Measurements from ENCODE around the gene TGFBR2.

TGFBR2 gene

GRCh38 chr3:30576946-30577345 lies 29.5 kb upstream of the TGFBR2 start:
- no peak overlapping the region for H3K9ac ChIP-seq
- H3K4me2 ChIP-seq: no peak overlapping the region

GRCh38 chr3:30577788-30578187 lies 28.6 kb upstream of the TGFBR2 start:
- Histone ChIP-seq H4K20me1 (ENCODE audit: insufficient read depth) (no peaks in the 10 kb centered on the region), H3K27ac (no peak overlapping the region), H3K79me2 (ENCODE audit: insufficient read depth, low read depth) (no peaks in the 10 kb centered on the region), H3K27me3 (ENCODE audit: insufficient read depth, low read depth) (no peaks in the 10 kb centered on the region), H3K4me2 (no peak overlapping the region), H3K9ac (no peak overlapping the region), H2AFZ (ENCODE audit: low read depth) (no peak overlapping the region), H3K4me3 (IDR thresholded peaks at IDR 0.05; ENCODE audit: insufficient read depth, low read depth, low read length) (no peak overlapping the region), H3K4me1 (ENCODE audit: low read depth, poor library complexity, severe bottlenecking) (no peaks in the 10 kb centered on the region), H3K36me3 (ENCODE audit: insufficient read depth) (no peaks in the 10 kb centered on the region)
- no peak for TF ChIP-seq CTCF (conservative IDR thresholded peaks at IDR 0.05; ENCODE audit: low read depth, low read length)

More at GRCh38 chr3:30576946-30577345, 29.5 kb upstream of the TGFBR2 start:
- Histone ChIP-seq H2AFZ (ENCODE audit: low read depth) (no peak overlapping the region), H3K4me1 (ENCODE audit: low read depth, poor library complexity, severe bottlenecking) (no peaks in the 10 kb centered on the region), H3K36me3 (ENCODE audit: insufficient read depth) (no peaks in the 10 kb centered on the region), H3K4me3 (IDR thresholded peaks at IDR 0.05; ENCODE audit: insufficient read depth, low read depth, low read length) (no peak overlapping the region), H3K27me3 (ENCODE audit: insufficient read depth, low read depth) (no peaks in the 10 kb centered on the region), H3K79me2 (ENCODE audit: insufficient read depth, low read depth) (no peaks in the 10 kb centered on the region), H3K27ac (no peak overlapping the region), H4K20me1 (ENCODE audit: insufficient read depth) (no peaks in the 10 kb centered on the region)
- TF ChIP-seq CTCF (conservative IDR thresholded peaks at IDR 0.05; ENCODE audit: low read depth, low read length): no peak

- no peak for TF ChIP-seq CTCF (conservative IDR thresholded peaks at IDR 0.05; ENCODE audit: low read depth, low read length)
Observed at GRCh38 chr3:30578479-30578878, 27.9 kb upstream of the TGFBR2 start.

GRCh38 chr3:30578986-30579579 lies 27.3 kb upstream of the TGFBR2 start:
- H3K79me2 ChIP-seq (ENCODE audit: insufficient read depth, low read depth): no peaks in the 10 kb centered on the region
- no peaks in the 10 kb centered on the region for H3K4me1 ChIP-seq (ENCODE audit: low read depth, poor library complexity, severe bottlenecking)
- H3K36me3 ChIP-seq (ENCODE audit: insufficient read depth): no peaks in the 10 kb centered on the region
- H3K27me3 ChIP-seq (ENCODE audit: insufficient read depth, low read depth): no peaks in the 10 kb centered on the region
- no peak overlapping the region for H3K27ac ChIP-seq
- H4K20me1 ChIP-seq (ENCODE audit: insufficient read depth): no peaks in the 10 kb centered on the region
- no peak overlapping the region for H2AFZ ChIP-seq (ENCODE audit: low read depth)
- no peak overlapping the region for H3K4me3 ChIP-seq (IDR thresholded peaks at IDR 0.05; ENCODE audit: insufficient read depth, low read depth, low read length)
- no peak overlapping the region for H3K9ac ChIP-seq
- no peak for TF ChIP-seq CTCF (conservative IDR thresholded peaks at IDR 0.05; ENCODE audit: low read depth, low read length)
- no peak overlapping the region for H3K4me2 ChIP-seq

More at GRCh38 chr3:30578479-30578878, 27.9 kb upstream of the TGFBR2 start:
- no peaks in the 10 kb centered on the region for H3K79me2 ChIP-seq (ENCODE audit: insufficient read depth, low read depth)
- H2AFZ ChIP-seq (ENCODE audit: low read depth): no peak overlapping the region
- no peaks in the 10 kb centered on the region for H3K36me3 ChIP-seq (ENCODE audit: insufficient read depth)
- no peak overlapping the region for H3K4me3 ChIP-seq (IDR thresholded peaks at IDR 0.05; ENCODE audit: insufficient read depth, low read depth, low read length)
- H3K27me3 ChIP-seq (ENCODE audit: insufficient read depth, low read depth): no peaks in the 10 kb centered on the region
- no peak overlapping the region for H3K4me2 ChIP-seq
- no peaks in the 10 kb centered on the region for H3K4me1 ChIP-seq (ENCODE audit: low read depth, poor library complexity, severe bottlenecking)
- H4K20me1 ChIP-seq (ENCODE audit: insufficient read depth): no peaks in the 10 kb centered on the region
- H3K9ac ChIP-seq: no peak overlapping the region
- H3K27ac ChIP-seq: no peak overlapping the region
